Tibial nerve (tissue), 4 donors: Measurements from ENCODE around the gene FANCC. TPM values are rescaled to one million over a fixed set of nuclear protein-coding genes. Genes with fewer than 3 reads are reported as not detected.

Experiments
- DNase-seq, 2 donors: peaks; one replicate each; pipeline ENCODE4 v3.0.0-alpha.2; 2019; ENCODE audit warnings: low spot score in 2 of 2
- H3K27ac ChIP-seq, 4 donors: fragments of 200-600 bp; sonication (generic) in 3 of 4; one replicate each; pipeline ENCODE4 v1.5.1; 2017 to 2019; ENCODE audit warnings: mild to moderate bottlenecking in 1 of 4
- H3K27me3 ChIP-seq, 2 donors: fragments of 200-600 bp; sonication (generic) in 1 of 2; one replicate each; pipeline versions ENCODE4 v1.5.1 to v1.6.0; 2017 to 2019
- H3K36me3 ChIP-seq, 3 donors: fragments of 200-600 bp; sonication (generic); one replicate each; pipeline ENCODE4 v1.5.1; 2018 to 2019
- H3K4me1 ChIP-seq, 4 donors: fragments of 200-600 bp; sonication (generic) in 3 of 4; one replicate each; pipeline ENCODE4 v1.5.1; 2017 to 2019
- H3K4me3 ChIP-seq, 4 donors: fragments of 200-600 bp; sonication (generic) in 3 of 4; one replicate each; pipeline ENCODE4 v1.5.1; 2017 to 2019; ENCODE audit warnings: mild to moderate bottlenecking in 1 of 4, moderate library complexity in 1 of 4
- H3K9me3 ChIP-seq, 4 donors: fragments of 200-600 bp; sonication (generic) in 3 of 4; one replicate each; pipeline ENCODE4 v1.5.1; 2017 to 2019
- CTCF ChIP-seq, 5 experiments: fragments of 200-600 bp in 3 of 5; fragments of 450-650 bp in 2 of 5; sonication (generic) in 3 of 5; IDR thresholded peaks; one replicate each; pipeline ENCODE4 v1.5.1; 2016 to 2019; ENCODE audit warnings: antibody characterized with exemption in 5 of 5, mild to moderate bottlenecking in 3 of 5, moderate library complexity in 2 of 5
- EP300 ChIP-seq, 2 donors: sonication (generic); formaldehyde crosslinking; IDR thresholded peaks; one replicate each; pipeline ENCODE4 v1.6.1; 2017; ENCODE audit warnings: antibody characterized with exemption in 2 of 2, mild to moderate bottlenecking in 1 of 2
- POLR2A ChIP-seq, 2 donors: fragments of 450-650 bp; IDR thresholded peaks; one replicate each; pipeline ENCODE4 v1.6.1; 2017; ENCODE audit warnings: antibody characterized with exemption in 2 of 2, mild to moderate bottlenecking in 2 of 2, moderate library complexity in 2 of 2
- WGBS, 2 donors: methylation state at CpG; one replicate each; pipeline ENCODE4 v1.1.5; 2018; 5-methylcytosine and 5-hydroxymethylcytosine counted together
- total RNA-seq, 4 donors: library from RNA; depleted of rRNA; stranded (reverse); fragments of >200 nt; gene quantifications; one replicate each; pipeline ENCODE4 v1.1.0, GENCODE V29; 2016

Gene FANCC
- total RNA-seq, 4 donors from 2014 or later: 6.5 to 12.6 (median 10.2) TPM

GRCh38 chr9:95105519-95106287 is 211.8 kb downstream of the FANCC start:
- Histone ChIP-seq H3K4me1 (peaks cover 0 to 100% (median 48%) of the 10 kb centered on the region in 4 donors), H3K4me3 (no peak overlapping the region), H3K27me3 (no peaks in the 10 kb centered on the region), H3K9me3 (no peaks in the 10 kb centered on the region), H3K36me3 (peaks cover 0 to 26% (median 0%) of the 10 kb centered on the region in 3 donors), H3K27ac (peak overlapping the region; percentile 66 to 94 (median 78))
- 78 to 79% methylated on average over 13 of the region's 13 CpGs for WGBS, 2 donors
- TF ChIP-seq EP300 (IDR thresholded peaks at IDR 0.05) (no peak), CTCF (IDR thresholded peaks at IDR 0.05) (no peak), POLR2A (IDR thresholded peaks at IDR 0.05) (no peak)
- DNase-seq: no peak

- no peak for DNase-seq
- Histone ChIP-seq H3K27me3 (no peaks in the 10 kb centered on the region), H3K27ac (peak overlapping the region; percentile 66 to 94 (median 78)), H3K4me1 (peaks cover 0 to 100% (median 50%) of the 10 kb centered on the region in 4 donors), H3K9me3 (no peaks in the 10 kb centered on the region), H3K36me3 (peaks cover 0 to 28% (median 0%) of the 10 kb centered on the region in 3 donors), H3K4me3 (no peak overlapping the region)
- TF ChIP-seq EP300 (IDR thresholded peaks at IDR 0.05) (no peak), CTCF (IDR thresholded peaks at IDR 0.05) (no peak), POLR2A (IDR thresholded peaks at IDR 0.05) (no peak)
- 88 to 89% methylated on average over 12 of the region's 12 CpGs for WGBS, 2 donors
Measured at GRCh38 chr9:95104980-95105379, 212.5 kb downstream of the FANCC start.

DNA sequence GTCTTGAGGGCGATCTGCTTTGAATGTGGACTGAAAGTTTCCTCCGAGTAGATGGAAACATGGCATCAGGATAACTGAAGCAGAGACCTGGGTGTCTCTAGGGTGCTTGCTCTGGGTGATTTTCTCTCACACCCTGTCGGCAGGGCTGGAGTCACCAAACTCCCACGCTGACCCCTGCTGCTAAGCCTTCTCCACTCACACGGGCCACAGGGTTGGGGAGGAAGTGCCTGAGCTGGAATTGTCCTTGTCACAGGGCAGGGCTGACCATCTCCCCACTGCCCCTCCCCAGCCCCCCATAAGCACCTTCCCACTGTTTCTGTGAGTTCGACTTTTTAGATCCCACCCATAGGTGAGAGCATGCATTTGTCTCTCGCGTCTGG is 212.9 kb downstream of the FANCC start:
- no peak overlapping the region for H3K4me3 ChIP-seq
- peaks cover 0 to 100% (median 50%) of the 10 kb centered on the region in 4 donors for H3K4me1 ChIP-seq
- H3K36me3 ChIP-seq: peaks cover 0 to 29% (median 0%) of the 10 kb centered on the region in 3 donors
- WGBS, 2 donors: 71 to 73% methylated on average over 8 of the region's 8 CpGs
- H3K27ac ChIP-seq: peak overlapping the region; percentile 61 to 94 (median 78)
- no peaks in the 10 kb centered on the region for H3K27me3 ChIP-seq
- no peak for TF ChIP-seq CTCF (IDR thresholded peaks at IDR 0.05)
- no peak for TF ChIP-seq POLR2A (IDR thresholded peaks at IDR 0.05)
- no peak for TF ChIP-seq EP300 (IDR thresholded peaks at IDR 0.05)
- DNase-seq: no peak
- H3K9me3 ChIP-seq: no peaks in the 10 kb centered on the region

- no peak for DNase-seq
- H3K36me3 ChIP-seq: peaks cover 0 to 33% (median 0%) of the 10 kb centered on the region in 3 donors
- no peak overlapping the region for H3K4me3 ChIP-seq
- no peaks in the 10 kb centered on the region for H3K27me3 ChIP-seq
- H3K4me1 ChIP-seq: peaks cover 0 to 100% (median 50%) of the 10 kb centered on the region in 4 donors
- no peaks in the 10 kb centered on the region for H3K9me3 ChIP-seq
- 73 to 78% methylated on average over 8 to 15 of the region's 20 CpGs for WGBS, 2 donors
- H3K27ac ChIP-seq: peak overlapping the region; percentile 61 to 94 (median 78)
- TF ChIP-seq POLR2A (IDR thresholded peaks at IDR 0.05) (no peak), CTCF (IDR thresholded peaks at IDR 0.05) (no peak), EP300 (IDR thresholded peaks at IDR 0.05) (no peak)
Measured at GRCh38 chr9:95103871-95104580, 213.5 kb downstream of the FANCC start.
